ENCODE data around the gene ZNF74.
"Not testable (repeated sequence)": the region's sequence is repeated elsewhere in the genome, so short reads cannot be mapped to it uniquely, and the experiment has no call there.

ZNF74 gene

GRCh38 chr22:20361752-20362229, 32.2 kb upstream of the ZNF74 start:
- not testable (repeated sequence) for H3K27me3 ChIP-seq (ENCODE audit: control insufficient read depth, insufficient read depth, low read length); H3K4me1 ChIP-seq (ENCODE audit: control insufficient read depth, insufficient read depth, low read length); H3K9ac ChIP-seq (ENCODE audit: low read length)

GRCh38 chr22:20362403-20362802, 31.5 kb upstream of the ZNF74 start:
- not testable (repeated sequence) for H3K9ac ChIP-seq (ENCODE audit: low read length); H3K27me3 ChIP-seq (ENCODE audit: control insufficient read depth, insufficient read depth, low read length); H3K4me3 ChIP-seq (ENCODE audit: low read depth, low read length); H3K27ac ChIP-seq (ENCODE audit: low read depth, low read length); H3K36me3 ChIP-seq (ENCODE audit: control insufficient read depth, insufficient read depth, low read length); H3K9me3 ChIP-seq (ENCODE audit: control insufficient read depth, insufficient read depth, low read depth, low read length); H3K4me1 ChIP-seq (ENCODE audit: control insufficient read depth, insufficient read depth, low read length)

More at GRCh38 chr22:20361752-20362229, 32.2 kb upstream of the ZNF74 start:
- H3K9me3 ChIP-seq (ENCODE audit: control insufficient read depth, insufficient read depth, low read depth, low read length); H3K4me3 ChIP-seq (ENCODE audit: low read depth, low read length); H3K36me3 ChIP-seq (ENCODE audit: control insufficient read depth, insufficient read depth, low read length); H3K27ac ChIP-seq (ENCODE audit: low read depth, low read length): not testable (repeated sequence)

- not testable (repeated sequence) for H3K27me3 ChIP-seq (ENCODE audit: control insufficient read depth, insufficient read depth, low read length); H3K4me1 ChIP-seq (ENCODE audit: control insufficient read depth, insufficient read depth, low read length); H3K9me3 ChIP-seq (ENCODE audit: control insufficient read depth, insufficient read depth, low read depth, low read length); H3K4me3 ChIP-seq (ENCODE audit: low read depth, low read length); H3K27ac ChIP-seq (ENCODE audit: low read depth, low read length); H3K36me3 ChIP-seq (ENCODE audit: control insufficient read depth, insufficient read depth, low read length); H3K9ac ChIP-seq (ENCODE audit: low read length)
These were observed 29.4 kb upstream of the ZNF74 start for GRCh38 chr22:20364335-20365260.

- H3K36me3 ChIP-seq (ENCODE audit: control insufficient read depth, insufficient read depth, low read length); H3K27me3 ChIP-seq (ENCODE audit: control insufficient read depth, insufficient read depth, low read length); H3K9me3 ChIP-seq (ENCODE audit: control insufficient read depth, insufficient read depth, low read depth, low read length); H3K4me3 ChIP-seq (ENCODE audit: low read depth, low read length); H3K27ac ChIP-seq (ENCODE audit: low read depth, low read length); H3K4me1 ChIP-seq (ENCODE audit: control insufficient read depth, insufficient read depth, low read length); H3K9ac ChIP-seq (ENCODE audit: low read length): not testable (repeated sequence)
These were observed 27.1 kb upstream of the ZNF74 start for GRCh38 chr22:20366841-20367240.

- H3K9me3 ChIP-seq (ENCODE audit: control insufficient read depth, insufficient read depth, low read depth, low read length); H3K4me1 ChIP-seq (ENCODE audit: control insufficient read depth, insufficient read depth, low read length): not testable (repeated sequence)
These were observed 25.1 kb upstream of the ZNF74 start for GRCh38 chr22:20368875-20369274.

GRCh38 chr22:20371687-20372086, 22.3 kb upstream of the ZNF74 start:
- not testable (repeated sequence) for H3K4me3 ChIP-seq (ENCODE audit: low read depth, low read length); H3K27ac ChIP-seq (ENCODE audit: low read depth, low read length); H3K4me1 ChIP-seq (ENCODE audit: control insufficient read depth, insufficient read depth, low read length); H3K36me3 ChIP-seq (ENCODE audit: control insufficient read depth, insufficient read depth, low read length); H3K9me3 ChIP-seq (ENCODE audit: control insufficient read depth, insufficient read depth, low read depth, low read length)
- H3K9ac ChIP-seq (ENCODE audit: low read length) = peak overlapping the region; percentile 52
- H3K27me3 ChIP-seq (ENCODE audit: control insufficient read depth, insufficient read depth, low read length) = peaks cover 11% of the 10 kb centered on the region

More at GRCh38 chr22:20368875-20369274, 25.1 kb upstream of the ZNF74 start:
- not testable (repeated sequence) for H3K27ac ChIP-seq (ENCODE audit: low read depth, low read length); H3K27me3 ChIP-seq (ENCODE audit: control insufficient read depth, insufficient read depth, low read length); H3K36me3 ChIP-seq (ENCODE audit: control insufficient read depth, insufficient read depth, low read length); H3K9ac ChIP-seq (ENCODE audit: low read length); H3K4me3 ChIP-seq (ENCODE audit: low read depth, low read length)

- H3K27me3 ChIP-seq (ENCODE audit: control insufficient read depth, insufficient read depth, low read length) = peaks cover 11% of the 10 kb centered on the region
- H3K4me3 ChIP-seq (ENCODE audit: low read depth, low read length); H3K27ac ChIP-seq (ENCODE audit: low read depth, low read length); H3K9me3 ChIP-seq (ENCODE audit: control insufficient read depth, insufficient read depth, low read depth, low read length); H3K36me3 ChIP-seq (ENCODE audit: control insufficient read depth, insufficient read depth, low read length); H3K4me1 ChIP-seq (ENCODE audit: control insufficient read depth, insufficient read depth, low read length): not testable (repeated sequence)
- H3K9ac ChIP-seq (ENCODE audit: low read length) = peak overlapping the region; percentile 67
These were observed 21.5 kb upstream of the ZNF74 start for GRCh38 chr22:20372406-20372854.

- H3K36me3 ChIP-seq (ENCODE audit: control insufficient read depth, insufficient read depth, low read length); H3K4me3 ChIP-seq (ENCODE audit: low read depth, low read length); H3K9ac ChIP-seq (ENCODE audit: low read length); H3K4me1 ChIP-seq (ENCODE audit: control insufficient read depth, insufficient read depth, low read length); H3K27ac ChIP-seq (ENCODE audit: low read depth, low read length); H3K9me3 ChIP-seq (ENCODE audit: control insufficient read depth, insufficient read depth, low read depth, low read length): not testable (repeated sequence)
- peaks cover 11% of the 10 kb centered on the region for H3K27me3 ChIP-seq (ENCODE audit: control insufficient read depth, insufficient read depth, low read length)
These were observed 20.7 kb upstream of the ZNF74 start for GRCh38 chr22:20373195-20373706.

- H3K4me1 ChIP-seq (ENCODE audit: control insufficient read depth, insufficient read depth, low read length); H3K9ac ChIP-seq (ENCODE audit: low read length); H3K36me3 ChIP-seq (ENCODE audit: control insufficient read depth, insufficient read depth, low read length); H3K4me3 ChIP-seq (ENCODE audit: low read depth, low read length); H3K27ac ChIP-seq (ENCODE audit: low read depth, low read length); H3K9me3 ChIP-seq (ENCODE audit: control insufficient read depth, insufficient read depth, low read depth, low read length): not testable (repeated sequence)
- peaks cover 11% of the 10 kb centered on the region for H3K27me3 ChIP-seq (ENCODE audit: control insufficient read depth, insufficient read depth, low read length)
These were observed 19.8 kb upstream of the ZNF74 start for GRCh38 chr22:20374130-20374529.

- H3K9me3 ChIP-seq (ENCODE audit: control insufficient read depth, insufficient read depth, low read depth, low read length); H3K27ac ChIP-seq (ENCODE audit: low read depth, low read length); H3K36me3 ChIP-seq (ENCODE audit: control insufficient read depth, insufficient read depth, low read length); H3K4me3 ChIP-seq (ENCODE audit: low read depth, low read length); H3K9ac ChIP-seq (ENCODE audit: low read length): not testable (repeated sequence)
- Histone ChIP-seq H3K27me3 (ENCODE audit: control insufficient read depth, insufficient read depth, low read length) (peaks cover 11% of the 10 kb centered on the region), H3K4me1 (ENCODE audit: control insufficient read depth, insufficient read depth, low read length) (peaks cover 14% of the 10 kb centered on the region)
These were observed 17.7 kb upstream of the ZNF74 start for GRCh38 chr22:20376281-20376680.

- not testable (repeated sequence) for H3K4me3 ChIP-seq (ENCODE audit: low read depth, low read length); H3K9me3 ChIP-seq (ENCODE audit: control insufficient read depth, insufficient read depth, low read depth, low read length); H3K9ac ChIP-seq (ENCODE audit: low read length); H3K36me3 ChIP-seq (ENCODE audit: control insufficient read depth, insufficient read depth, low read length); H3K27ac ChIP-seq (ENCODE audit: low read depth, low read length)
- Histone ChIP-seq H3K27me3 (ENCODE audit: control insufficient read depth, insufficient read depth, low read length) (peaks cover 11% of the 10 kb centered on the region), H3K4me1 (ENCODE audit: control insufficient read depth, insufficient read depth, low read length) (peaks cover 14% of the 10 kb centered on the region)
These were observed 17.0 kb upstream of the ZNF74 start for GRCh38 chr22:20376983-20377382.
